Measurements from ENCODE around the gene RUSC2.

RUSC2 gene

GRCh38 chr9:35489313-35490154 lies at the start of gene RUSC2:
Gene RUSC2, plus strand, starts transcription at chr9:35490111. Its CDS starts 56,411 bp downstream, at chr9:35546522.
- in situ Hi-C loops (cut with MboI; ENCODE audit: low sequenced_read_pairs): loop anchor here (25.0 kb wide), 1 partner anchor 602 kb away; a partner anchor contains a TSS

GRCh38 chr9:35446012-35446411 lies 43.9 kb upstream of the RUSC2 start:
- in situ Hi-C loops (cut with MboI; ENCODE audit: low sequenced_read_pairs): no loop called here

GRCh38 chr9:35448496-35448895 lies 41.4 kb upstream of the RUSC2 start:
- in situ Hi-C loops (cut with MboI; ENCODE audit: low sequenced_read_pairs): no loop called here

- in situ Hi-C loops (cut with MboI; ENCODE audit: low sequenced_read_pairs): no loop called here
Measured at GRCh38 chr9:35452481-35452880, 37.4 kb upstream of the RUSC2 start.

- in situ Hi-C loops (cut with MboI; ENCODE audit: low sequenced_read_pairs): no loop called here
Measured at GRCh38 chr9:35453786-35454185, 36.1 kb upstream of the RUSC2 start.

- in situ Hi-C loops (cut with MboI; ENCODE audit: low sequenced_read_pairs): loop anchor here (10.0 kb wide), 1 partner anchor 350 kb away; the partner anchor contains the start of gene ATOSB
Measured at GRCh38 chr9:35464141-35465025, 25.5 kb upstream of the RUSC2 start.

GRCh38 chr9:35470340-35470739 lies 19.6 kb upstream of the RUSC2 start:
- in situ Hi-C loops (cut with MboI; ENCODE audit: low sequenced_read_pairs): no loop called here

GRCh38 chr9:35470894-35471293 lies 19.0 kb upstream of the RUSC2 start:
- in situ Hi-C loops (cut with MboI; ENCODE audit: low sequenced_read_pairs): no loop called here

- in situ Hi-C loops (cut with MboI; ENCODE audit: low sequenced_read_pairs): loop anchor here (25.0 kb wide), 1 partner anchor 589 kb away; a partner anchor contains a TSS
Measured at GRCh38 chr9:35476596-35476995, 13.3 kb upstream of the RUSC2 start.

- in situ Hi-C loops (cut with MboI; ENCODE audit: low sequenced_read_pairs): loop anchor here (25.0 kb wide), 1 partner anchor 590 kb away; a partner anchor contains a TSS
Measured at GRCh38 chr9:35477211-35477855, 12.6 kb upstream of the RUSC2 start.

GRCh38 chr9:35478871-35479270 lies 11.0 kb upstream of the RUSC2 start:
- in situ Hi-C loops (cut with MboI; ENCODE audit: low sequenced_read_pairs): loop anchor here (25.0 kb wide), 1 partner anchor 592 kb away; a partner anchor contains a TSS

GRCh38 chr9:35481347-35481975 lies 8.4 kb upstream of the RUSC2 start:
- in situ Hi-C loops (cut with MboI; ENCODE audit: low sequenced_read_pairs): loop anchor here (25.0 kb wide), 1 partner anchor 594 kb away; a partner anchor contains a TSS

- in situ Hi-C loops (cut with MboI; ENCODE audit: low sequenced_read_pairs): loop anchor here (25.0 kb wide), 1 partner anchor 595 kb away; a partner anchor contains a TSS
Measured at GRCh38 chr9:35482071-35482470, 7.8 kb upstream of the RUSC2 start.

GRCh38 chr9:35484406-35484805 lies 5.5 kb upstream of the RUSC2 start:
- in situ Hi-C loops (cut with MboI; ENCODE audit: low sequenced_read_pairs): loop anchor here (25.0 kb wide), 1 partner anchor 597 kb away; a partner anchor contains a TSS

GRCh38 chr9:35487081-35487480 lies 2.8 kb upstream of the RUSC2 start:
- in situ Hi-C loops (cut with MboI; ENCODE audit: low sequenced_read_pairs): loop anchor here (25.0 kb wide), 1 partner anchor 600 kb away; a partner anchor contains a TSS

GRCh38 chr9:35488021-35488420 lies 1.9 kb upstream of the RUSC2 start:
- in situ Hi-C loops (cut with MboI; ENCODE audit: low sequenced_read_pairs): loop anchor here (25.0 kb wide), 1 partner anchor 601 kb away; a partner anchor contains a TSS

- in situ Hi-C loops (cut with MboI; ENCODE audit: low sequenced_read_pairs): loop anchor here (25.0 kb wide), 1 partner anchor 601 kb away; a partner anchor contains a TSS
Measured at GRCh38 chr9:35488566-35489312, 1.2 kb upstream of the RUSC2 start.

GRCh38 chr9:35490155-35490909 lies 421 bp downstream of the RUSC2 start:
- in situ Hi-C loops (cut with MboI; ENCODE audit: low sequenced_read_pairs): loop anchor here (25.0 kb wide), 1 partner anchor 603 kb away; a partner anchor contains a TSS

Data from HL-60/S4 treated with retinoic acid at 250 ng/mL for 4 days and 3 days (cell line).